Caco-2 (cell line): ENCODE results near the gene COLEC12. TPM values are rescaled to one million over a fixed set of nuclear protein-coding genes. Genes with fewer than 3 reads are reported as not detected.

Experiments
- BruUV-seq: library from RNA; stranded (reverse); fragments of 400-500 nt; replicated peaks from 2 replicates; lab custom pipeline; 2021; lab: Mats Ljungman, UMichigan
- CTCF ChIA-PET: fragments of 300-600 bp; sonication (Branson Sonifier 250); formaldehyde crosslinking; loops from one replicate; lab custom pipeline; 2022; ENCODE audit warnings: antibody characterized with exemption; lab: Charles Lee
- POLR2A ChIA-PET: fragments of 300-600 bp; sonication (Branson Sonifier 250); formaldehyde crosslinking; loops from one replicate; lab custom pipeline; 2022; ENCODE audit warnings: antibody characterized with exemption; lab: Charles Lee
- DNase-seq, 2 experiments: peaks; one replicate each; pipeline versions ENCODE4 v3.0.0 to v3.0.0-alpha.2; 2020 to 2022
- H3K27me3 ChIP-seq: replicated peaks from 2 replicates; pipeline ENCODE4 v1.6.0; 2011; ENCODE audit warnings: low read length; ENCODE audit not compliant: control insufficient read depth, insufficient read depth
- H3K36me3 ChIP-seq: 2 replicates; pipeline ENCODE4 v1.5.1; 2011; ENCODE audit warnings: low read length; ENCODE audit not compliant: control insufficient read depth, insufficient read depth
- H3K4me1 ChIP-seq: fragments of 250-450 bp; sonication (Bioruptor Pico); 2 replicates; pipeline ENCODE4 v1.5.1; 2020; ENCODE audit warnings: mild to moderate bottlenecking
- H3K4me3 ChIP-seq: 2 replicates; pipeline ENCODE4 v1.5.1; 2011; ENCODE audit warnings: low read depth, mild to moderate bottlenecking, control low read depth, low read length
- H3K9me3 ChIP-seq: fragments of 250-450 bp; sonication (Bioruptor Pico); 2 replicates; pipeline ENCODE4 v1.5.1; 2020; ENCODE audit warnings: mild to moderate bottlenecking, moderate library complexity
- H3K27ac Mint-ChIP-seq: one replicate; pipeline ENCODE4 v1.8.0; 2022; ENCODE audit warnings: mixed read lengths; ENCODE audit not compliant: unreplicated experiment
- H3K27me3 Mint-ChIP-seq: one replicate; pipeline ENCODE4 v1.8.0; 2022; ENCODE audit warnings: mixed read lengths; ENCODE audit not compliant: insufficient read depth, unreplicated experiment
- H3K36me3 Mint-ChIP-seq: one replicate; pipeline ENCODE4 v1.8.0; 2022; ENCODE audit warnings: mild to moderate bottlenecking, mixed read lengths; ENCODE audit not compliant: insufficient read depth, unreplicated experiment
- H3K4me1 Mint-ChIP-seq: one replicate; pipeline ENCODE4 v1.8.0; 2022; ENCODE audit warnings: low read depth, mixed read lengths; ENCODE audit not compliant: unreplicated experiment
- H3K4me3 Mint-ChIP-seq: one replicate; pipeline ENCODE4 v1.8.0; 2022; ENCODE audit warnings: mild to moderate bottlenecking, moderate library complexity, mixed read lengths; ENCODE audit not compliant: unreplicated experiment
- H3K9me3 Mint-ChIP-seq: one replicate; pipeline ENCODE4 v1.8.0; 2022; ENCODE audit warnings: mixed read lengths; ENCODE audit not compliant: unreplicated experiment
- CTCF ChIP-seq, 2 experiments: fragments of 200-600 bp in 1 of 2; IDR thresholded peaks; 1 replicate in 1 of 2; 2 replicates in 1 of 2; pipeline versions ENCODE4 v1.5.1 to v1.8.0; 2011 to 2022; ENCODE audit warnings: antibody characterized with exemption in 1 of 2, control low read depth in 1 of 2, inconsistent platforms in 1 of 2, low read depth in 1 of 2, low read length in 1 of 2, mild to moderate bottlenecking in 1 of 2, moderate library complexity in 1 of 2; ENCODE audit not compliant: insufficient read depth in 1 of 2, severe bottlenecking in 1 of 2, unreplicated experiment in 1 of 2
- intact Hi-C: fragments of 100-400 bp; cut with micrococcal nuclease; formaldehyde crosslinking; loops from one replicate; pipeline ENCODE4 v1.10.0; 2022; ENCODE audit not compliant: unreplicated experiment
- total RNA-seq: library from RNA; stranded (reverse); gene quantifications from 2 replicates; pipeline ENCODE4 v1.2.3, GENCODE V29; 2022

Gene COLEC12
- total RNA-seq, 1 experiment from 2014 or later = 0.09 TPM

- peaks cover 27% of the 10 kb centered on the region for H3K4me1 Mint-ChIP-seq
- CTCF ChIA-PET = interaction anchor here (0.8 kb wide), 1 partner anchor 72 kb away, joined by 5 read pairs; the partner anchor contains the start of gene CLUL1
- no peaks in the 10 kb centered on the region for H3K9me3 Mint-ChIP-seq
- DNase-seq = no peak
- no peak for TF ChIP-seq CTCF (IDR thresholded peaks at IDR 0.05; ENCODE audit: insufficient read depth in 1 of 2, low read depth in 1 of 2, low read length in 1 of 2, severe bottlenecking in 1 of 2, unreplicated experiment in 1 of 2)
- no peaks in the 10 kb centered on the region for H3K36me3 Mint-ChIP-seq
- H3K27ac Mint-ChIP-seq = no peak overlapping the region
- intact Hi-C loops = no loop called here
- no TSS peak for BruUV-seq
- H3K4me1 ChIP-seq = peaks cover 15% of the 10 kb centered on the region
- no peak overlapping the region for H3K4me3 Mint-ChIP-seq
- H3K36me3 ChIP-seq = no peaks in the 10 kb centered on the region
- H3K9me3 ChIP-seq = no peaks in the 10 kb centered on the region
- POLR2A ChIA-PET = no interaction called here
- H3K4me3 ChIP-seq = no peak overlapping the region
- H3K27me3 ChIP-seq = no peaks in the 10 kb centered on the region
- H3K27me3 Mint-ChIP-seq = no peaks in the 10 kb centered on the region
These were observed 24.0 kb upstream of the COLEC12 start for GRCh38 chr18:524466-524865.

- Histone ChIP-seq H3K36me3 (no peaks in the 10 kb centered on the region), H3K27me3 (no peaks in the 10 kb centered on the region), H3K4me3 (no peak overlapping the region), H3K4me1 (peaks cover 17% of the 10 kb centered on the region), H3K9me3 (no peaks in the 10 kb centered on the region)
- TF ChIP-seq CTCF (IDR thresholded peaks at IDR 0.05; ENCODE audit: insufficient read depth in 1 of 2, low read depth in 1 of 2, low read length in 1 of 2, severe bottlenecking in 1 of 2, unreplicated experiment in 1 of 2) = no peak
- no TSS peak for BruUV-seq
- intact Hi-C loops = no loop called here
- peak in 1 of 2 experiments; percentile 21 for DNase-seq
- H3K4me3 Mint-ChIP-seq = no peak overlapping the region
- H3K4me1 Mint-ChIP-seq = peaks cover 27% of the 10 kb centered on the region
- H3K27ac Mint-ChIP-seq = peak overlapping the region; percentile 6
- CTCF ChIA-PET = no interaction called here
- no peaks in the 10 kb centered on the region for H3K9me3 Mint-ChIP-seq
- no peaks in the 10 kb centered on the region for H3K36me3 Mint-ChIP-seq
- POLR2A ChIA-PET = no interaction called here
- no peaks in the 10 kb centered on the region for H3K27me3 Mint-ChIP-seq
These were observed 23.1 kb upstream of the COLEC12 start for GRCh38 chr18:523561-523960.

GRCh38 chr18:519019-519879 is 18.7 kb upstream of the COLEC12 start:
- CTCF ChIA-PET = no interaction called here
- H3K4me3 ChIP-seq = no peak overlapping the region
- POLR2A ChIA-PET = no interaction called here
- no TSS peak for BruUV-seq
- H3K27me3 Mint-ChIP-seq = no peaks in the 10 kb centered on the region
- H3K36me3 ChIP-seq = no peaks in the 10 kb centered on the region
- DNase-seq = no peak
- H3K9me3 ChIP-seq = no peaks in the 10 kb centered on the region
- H3K4me3 Mint-ChIP-seq = no peak overlapping the region
- intact Hi-C loops = no loop called here
- peaks cover 15% of the 10 kb centered on the region for H3K9me3 Mint-ChIP-seq
- no peak for TF ChIP-seq CTCF (IDR thresholded peaks at IDR 0.05; ENCODE audit: insufficient read depth in 1 of 2, low read depth in 1 of 2, low read length in 1 of 2, severe bottlenecking in 1 of 2, unreplicated experiment in 1 of 2)
- peaks cover 16% of the 10 kb centered on the region for H3K4me1 Mint-ChIP-seq
- peaks cover 12% of the 10 kb centered on the region; the same call in 1 of the 2 replicates for H3K4me1 ChIP-seq
- H3K27ac Mint-ChIP-seq = peak overlapping the region; percentile 28
- no peaks in the 10 kb centered on the region for H3K27me3 ChIP-seq
- peaks cover 10% of the 10 kb centered on the region for H3K36me3 Mint-ChIP-seq
